Measurements from ENCODE around the gene RNU6-1.

DNA sequence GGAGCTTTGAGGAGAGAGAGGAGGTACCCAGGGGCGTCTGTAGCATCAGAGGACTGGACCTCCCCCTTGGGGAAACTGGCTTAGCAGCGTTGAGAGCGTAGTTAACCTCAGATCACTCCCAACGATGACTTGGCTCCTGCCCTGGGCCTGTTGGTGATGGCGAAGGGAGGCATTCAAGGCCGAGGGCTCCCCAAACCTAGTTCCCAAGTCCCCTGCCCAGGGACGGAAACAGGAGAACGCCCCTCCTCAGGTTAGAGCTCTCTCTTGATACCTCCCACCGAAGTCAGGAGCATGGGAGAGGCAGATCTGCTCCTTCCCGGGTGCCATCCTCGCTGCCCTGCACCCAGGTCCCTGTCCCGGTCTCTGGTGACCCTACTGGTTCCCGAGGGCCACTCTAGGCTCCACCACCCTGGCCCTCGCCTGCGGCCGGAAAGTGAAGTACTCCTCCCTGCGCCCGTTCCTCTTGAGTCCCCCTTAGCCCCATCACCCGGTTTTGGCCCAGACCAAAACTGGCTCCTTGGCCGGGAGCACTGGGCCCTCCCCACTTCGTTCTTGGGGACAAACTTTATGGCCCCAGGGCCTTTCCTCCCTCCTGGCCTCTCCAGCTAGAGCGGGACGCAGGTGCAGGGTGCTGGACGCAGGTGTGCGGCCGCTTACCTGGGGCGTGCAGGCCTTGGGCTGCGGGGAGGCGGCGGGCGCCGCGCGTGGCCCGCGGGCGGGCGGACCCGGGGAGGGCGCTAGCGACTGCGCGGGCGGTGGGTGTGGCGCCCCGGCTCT is 17.1 kb downstream of the RNU6-1 start:
- no peak for TF ChIP-seq REST (tag by site-specific recombination; IDR thresholded peaks at IDR 0.05)
- TF ChIP-seq, protein P1, sequence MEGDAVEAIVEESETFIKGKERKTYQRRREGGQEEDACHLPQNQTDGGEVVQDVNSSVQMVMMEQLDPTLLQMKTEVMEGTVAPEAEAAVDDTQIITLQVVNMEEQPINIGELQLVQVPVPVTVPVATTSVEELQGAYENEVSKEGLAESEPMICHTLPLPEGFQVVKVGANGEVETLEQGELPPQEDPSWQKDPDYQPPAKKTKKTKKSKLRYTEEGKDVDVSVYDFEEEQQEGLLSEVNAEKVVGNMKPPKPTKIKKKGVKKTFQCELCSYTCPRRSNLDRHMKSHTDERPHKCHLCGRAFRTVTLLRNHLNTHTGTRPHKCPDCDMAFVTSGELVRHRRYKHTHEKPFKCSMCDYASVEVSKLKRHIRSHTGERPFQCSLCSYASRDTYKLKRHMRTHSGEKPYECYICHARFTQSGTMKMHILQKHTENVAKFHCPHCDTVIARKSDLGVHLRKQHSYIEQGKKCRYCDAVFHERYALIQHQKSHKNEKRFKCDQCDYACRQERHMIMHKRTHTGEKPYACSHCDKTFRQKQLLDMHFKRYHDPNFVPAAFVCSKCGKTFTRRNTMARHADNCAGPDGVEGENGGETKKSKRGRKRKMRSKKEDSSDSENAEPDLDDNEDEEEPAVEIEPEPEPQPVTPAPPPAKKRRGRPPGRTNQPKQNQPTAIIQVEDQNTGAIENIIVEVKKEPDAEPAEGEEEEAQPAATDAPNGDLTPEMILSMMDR (tag by site-specific recombination; IDR thresholded peaks at IDR 0.05) = no peak
- no peak for TF ChIP-seq YY1 (tag by site-specific recombination; IDR thresholded peaks at IDR 0.05)
- TF ChIP-seq ZNF274 (IDR thresholded peaks at IDR 0.05; ENCODE audit: low read length) = no peak
- TF ChIP-seq ZNF274 (tag by site-specific recombination; IDR thresholded peaks at IDR 0.05; ENCODE audit: borderline replicate concordance) = no peak

All from HEK293 (cell line).